H1 (cell line): ENCODE results near the gene CITED4. TPM values are rescaled to one million over a fixed set of nuclear protein-coding genes. Genes with fewer than 3 reads are reported as not detected.

Experiments
- CTCF ChIA-PET: fragments of 300-600 bp; sonication (Branson Sonifier 250); formaldehyde crosslinking; loops from one replicate; lab custom pipeline; 2021; ENCODE audit not compliant: partially characterized antibody; lab: Charles Lee
- POLR2A ChIA-PET: fragments of 300-600 bp; sonication (Branson Sonifier 250); formaldehyde crosslinking; loops from one replicate; lab custom pipeline; 2021; ENCODE audit warnings: inconsistent platforms; ENCODE audit not compliant: partially characterized antibody; lab: Charles Lee
- DNase-seq, 2 experiments: peaks; one replicate each; pipeline versions ENCODE4 v3.0.0 to v3.0.0-alpha.2; 2010 to 2022; ENCODE audit warnings: low spot score in 2 of 2, low read depth in 1 of 2, mixed read lengths in 1 of 2
- FAIRE-seq: peaks from 2 replicates; lab custom pipeline; 2011; peaks lifted over from hg19 to GRCh38; lab: Jason Lieb, UNC
- H2AFZ ChIP-seq: 2 replicates; pipeline ENCODE4 v1.8.1; 2012; ENCODE audit warnings: low read length, inconsistent platforms
- H2AK5ac ChIP-seq: 2 replicates; pipeline ENCODE4 v1.6.1; 2013; ENCODE audit warnings: low read depth, low read length
- H2BK120ac ChIP-seq: replicated peaks from 2 replicates; pipeline ENCODE3; 2013; ENCODE audit warnings: low read depth, low read length, inconsistent platforms
- H2BK12ac ChIP-seq: 2 replicates; pipeline ENCODE4 v1.6.1; 2013; ENCODE audit warnings: low read depth, low read length
- H2BK15ac ChIP-seq: 2 replicates; pipeline ENCODE4 v1.6.1; 2013; ENCODE audit warnings: low read length
- H2BK20ac ChIP-seq: 2 replicates; pipeline ENCODE4 v1.6.1; 2013; ENCODE audit warnings: low read length
- H2BK5ac ChIP-seq: 2 replicates; pipeline ENCODE4 v1.6.1; 2013; ENCODE audit warnings: low read depth, low read length
- H3K14ac ChIP-seq: 2 replicates; pipeline ENCODE4 v1.6.1; 2013; ENCODE audit warnings: inconsistent platforms; ENCODE audit not compliant: insufficient read length
- H3K18ac ChIP-seq: 2 replicates; pipeline ENCODE4 v1.6.1; 2013; ENCODE audit warnings: low read length; ENCODE audit errors: extremely low read depth
- H3K23ac ChIP-seq: 2 replicates; pipeline ENCODE4 v1.6.1; 2013; ENCODE audit warnings: inconsistent platforms; ENCODE audit not compliant: insufficient read length
- H3K23me2 ChIP-seq: 2 replicates; pipeline ENCODE4 v1.6.1; 2013; ENCODE audit warnings: low read depth, low read length
- H3K27ac ChIP-seq: 2 replicates; pipeline ENCODE4 v1.6.1; 2011; ENCODE audit warnings: low read depth, low read length, inconsistent platforms
- H3K27me3 ChIP-seq, 4 experiments: replicated peaks in 1 of 4; 1 replicate in 1 of 4; 2 replicates in 3 of 4; pipeline versions ENCODE4 v1.6.1 to v1.8.1; 2011 to 2013; ENCODE audit warnings: low read length in 3 of 4, mild to moderate bottlenecking in 3 of 4, inconsistent platforms in 2 of 4, mixed read lengths in 2 of 4, moderate library complexity in 1 of 4; ENCODE audit not compliant: control insufficient read depth in 3 of 4, insufficient read depth in 3 of 4; ENCODE audit errors: extremely low read depth in 1 of 4
- H3K36me3 ChIP-seq, 4 experiments: 2 replicates each; pipeline versions ENCODE4 v1.6.1 to v1.8.1; 2011 to 2013; ENCODE audit warnings: mild to moderate bottlenecking in 4 of 4, low read length in 3 of 4, moderate library complexity in 2 of 4, control low read depth in 1 of 4, inconsistent platforms in 1 of 4; ENCODE audit not compliant: insufficient read depth in 4 of 4, control insufficient read depth in 2 of 4
- H3K4ac ChIP-seq: replicated peaks from 2 replicates; pipeline ENCODE3; 2013; ENCODE audit warnings: low read length, low read depth, mixed read lengths, inconsistent platforms; ENCODE audit not compliant: insufficient read length
- H3K4me1 ChIP-seq, 4 experiments: replicated peaks in 1 of 4; 1 replicate in 1 of 4; 2 replicates in 3 of 4; pipeline versions ENCODE4 v1.6.1 to v1.8.1; 2011 to 2013; ENCODE audit warnings: low read length in 3 of 4, inconsistent platforms in 2 of 4, mixed read lengths in 1 of 4; ENCODE audit not compliant: insufficient read depth in 4 of 4, control insufficient read depth in 3 of 4
- H3K4me2 ChIP-seq, 2 experiments: 2 replicates each; pipeline versions ENCODE4 v1.6.1 to v1.8.1; 2011 to 2013; ENCODE audit warnings: low read depth in 2 of 2, low read length in 2 of 2, control low read depth in 1 of 2, inconsistent platforms in 1 of 2, mild to moderate bottlenecking in 1 of 2; ENCODE audit not compliant: insufficient read depth in 1 of 2
- H3K4me3 ChIP-seq, 4 experiments: fragments of 200-600, 300-600 bp in 1 of 4; sonication (generic), shearing (Covaris generic), sonication (Bioruptor Twin) in 1 of 4; 2 replicates each; pipeline versions ENCODE4 v1.5.1 to v1.8.1; 2011 to 2016; ENCODE audit warnings: low read length in 4 of 4, low read depth in 3 of 4, control low read depth in 2 of 4, inconsistent platforms in 2 of 4, mild to moderate bottlenecking in 2 of 4, mixed read lengths in 1 of 4, moderate library complexity in 1 of 4; ENCODE audit not compliant: insufficient read depth in 2 of 4; ENCODE audit errors: extremely low read depth in 1 of 4
- H3K56ac ChIP-seq: replicated peaks from 2 replicates; pipeline ENCODE3; 2013; ENCODE audit warnings: low read depth, mild to moderate bottlenecking, mixed read lengths, low read length, inconsistent platforms; ENCODE audit not compliant: insufficient read length
- H3K79me1 ChIP-seq: 2 replicates; pipeline ENCODE4 v1.6.1; 2013; ENCODE audit warnings: low read depth, low read length, control low read depth
- H3K79me2 ChIP-seq, 2 experiments: 2 replicates each; pipeline versions ENCODE4 v1.6.1 to v1.8.1; 2012 to 2013; ENCODE audit warnings: low read length in 2 of 2, mild to moderate bottlenecking in 2 of 2, inconsistent platforms in 1 of 2; ENCODE audit not compliant: insufficient read depth in 2 of 2, control insufficient read depth in 1 of 2
- H3K9ac ChIP-seq, 4 experiments: replicated peaks in 1 of 4; 1 replicate in 1 of 4; 2 replicates in 3 of 4; pipeline versions ENCODE4 v1.6.1 to v1.8.1; 2011 to 2013; ENCODE audit warnings: low read depth in 3 of 4, low read length in 3 of 4, control low read depth in 2 of 4, mild to moderate bottlenecking in 2 of 4, moderate library complexity in 2 of 4, inconsistent platforms in 1 of 4; ENCODE audit errors: extremely low read depth in 1 of 4
- H3K9me3 ChIP-seq, 2 experiments: 2 replicates each; pipeline versions ENCODE4 v1.6.1 to v1.8.1; 2012 to 2013; ENCODE audit warnings: mild to moderate bottlenecking in 2 of 2, moderate library complexity in 2 of 2, control low read depth in 1 of 2, inconsistent platforms in 1 of 2, low read depth in 1 of 2, low read length in 1 of 2, mixed read lengths in 1 of 2; ENCODE audit not compliant: insufficient read depth in 2 of 2
- H4K20me1 ChIP-seq, 2 experiments: replicated peaks in 1 of 2; 2 replicates each; pipeline versions ENCODE3 to v1.8.1; 2011 to 2013; ENCODE audit warnings: inconsistent platforms in 2 of 2, low read length in 2 of 2, mild to moderate bottlenecking in 1 of 2; ENCODE audit not compliant: insufficient read depth in 2 of 2, control insufficient read depth in 1 of 2
- H4K5ac ChIP-seq: 2 replicates; pipeline ENCODE4 v1.6.1; 2013; ENCODE audit warnings: low read length, low read depth, mixed read lengths, inconsistent platforms; ENCODE audit not compliant: insufficient read length
- H4K8ac ChIP-seq: 2 replicates; pipeline ENCODE4 v1.8.0; 2013; ENCODE audit warnings: mild to moderate bottlenecking, moderate library complexity, low read length, inconsistent platforms; ENCODE audit not compliant: insufficient read depth; ENCODE audit errors: extremely low read depth
- H4K91ac ChIP-seq: replicated peaks from 2 replicates; pipeline ENCODE3; 2013; ENCODE audit warnings: low read length, mixed read lengths, inconsistent platforms; ENCODE audit not compliant: insufficient read length
- ASH2L ChIP-seq: fragments of 200-600, 300-600 bp; sonication (generic); IDR thresholded peaks from one replicate; pipeline ENCODE4 v1.7.1; 2017; ENCODE audit warnings: low read length
- CEBPB ChIP-seq: IDR thresholded peaks from 2 replicates; pipeline ENCODE4 v1.6.1; 2012; ENCODE audit warnings: low read depth, low read length
- EGR1 ChIP-seq: IDR thresholded peaks from 2 replicates; pipeline ENCODE4 v1.6.1; 2011; ENCODE audit warnings: low read depth, low read length, borderline replicate concordance
- EP300 ChIP-seq, 2 experiments: IDR thresholded peaks; 1 replicate in 1 of 2; 2 replicates in 1 of 2; pipeline ENCODE4 v1.6.1; 2011 to 2012; ENCODE audit warnings: low read depth in 2 of 2, low read length in 2 of 2, mild to moderate bottlenecking in 2 of 2, borderline replicate concordance in 1 of 2, inconsistent platforms in 1 of 2, moderate library complexity in 1 of 2
- EZH2 ChIP-seq: fragments of 200-600 bp; sonication (generic); IDR thresholded peaks from 2 replicates; pipeline ENCODE4 v1.7.1; 2012; ENCODE audit warnings: low read depth, mild to moderate bottlenecking, moderate library complexity, low read length, inconsistent platforms; ENCODE audit not compliant: severe bottlenecking
- HDAC2 ChIP-seq, 2 experiments: fragments of 300-600 bp in 1 of 2; sonication (generic) in 1 of 2; IDR thresholded peaks; 2 replicates each; pipeline ENCODE4 v1.6.1; 2011 to 2012; ENCODE audit warnings: low read depth in 2 of 2, low read length in 2 of 2, mild to moderate bottlenecking in 2 of 2, moderate library complexity in 2 of 2, borderline replicate concordance in 1 of 2, inconsistent platforms in 1 of 2
- JUN ChIP-seq: IDR thresholded peaks from 2 replicates; pipeline ENCODE4 v1.6.1; 2011; ENCODE audit warnings: low read depth, mild to moderate bottlenecking, improper control_type of control experiment, low read length
- JUND ChIP-seq: IDR thresholded peaks from 2 replicates; pipeline ENCODE4 v1.6.1; 2011; ENCODE audit warnings: mild to moderate bottlenecking, improper control_type of control experiment, low read length
- KDM4A ChIP-seq: IDR thresholded peaks from one replicate; pipeline ENCODE4 v1.7.1; 2012; ENCODE audit warnings: low read depth, mild to moderate bottlenecking, moderate library complexity, low read length, inconsistent platforms; ENCODE audit not compliant: severe bottlenecking
- WGBS, 2 experiments: shearing (Covaris generic) in 1 of 2; methylation state at CpG; one replicate each; pipeline versions ENCODE4 v1.1.6 to v1.1.7; 2013 to 2015; ENCODE audit warnings: low lambda C conversion rate in 2 of 2, mixed read lengths in 2 of 2, inconsistent platforms in 1 of 2, low coverage in 1 of 2, missing lambda C conversion rate in 1 of 2; ENCODE audit not compliant: insufficient replicate concordance in 2 of 2, insufficient coverage in 1 of 2, insufficient read length in 1 of 2; ENCODE audit errors: extremely low coverage in 1 of 2, missing lambda C conversion rate in 1 of 2; 5-methylcytosine and 5-hydroxymethylcytosine counted together
- polyA plus RNA-seq, 7 experiments: library from polyadenylated mRNA; depleted of rRNA in 3 of 7; stranded (reverse) in 5 of 7; unstranded in 2 of 7; fragments of >200 nt in 5 of 7; fragments of 200-250 nt in 2 of 7; gene quantifications; 1 replicate in 5 of 7; 2 replicates in 1 of 7; 4 replicates in 1 of 7; pipeline versions ENCODE4 v1.2.1 to v1.2.3, GENCODE V29; 2011 to 2013; ENCODE audit warnings: missing spikeins in 2 of 7, mixed read lengths in 2 of 7
- total RNA-seq: library from RNA; stranded (reverse); fragmentation: NEBNext Ultra II Directional; extraction: Animal tissue kit (Norgen Biotek cat#: 25700); gene quantifications from 2 replicates; pipeline ENCODE4 v1.2.1, GENCODE V29; 2021

Gene CITED4
- total and polyA plus RNA-seq, 2 of the 8 experiments (the other 6 are each of a cell fraction or from before 2014, with no cell fraction given), result 5.4 to 16.3 TPM

DNA sequence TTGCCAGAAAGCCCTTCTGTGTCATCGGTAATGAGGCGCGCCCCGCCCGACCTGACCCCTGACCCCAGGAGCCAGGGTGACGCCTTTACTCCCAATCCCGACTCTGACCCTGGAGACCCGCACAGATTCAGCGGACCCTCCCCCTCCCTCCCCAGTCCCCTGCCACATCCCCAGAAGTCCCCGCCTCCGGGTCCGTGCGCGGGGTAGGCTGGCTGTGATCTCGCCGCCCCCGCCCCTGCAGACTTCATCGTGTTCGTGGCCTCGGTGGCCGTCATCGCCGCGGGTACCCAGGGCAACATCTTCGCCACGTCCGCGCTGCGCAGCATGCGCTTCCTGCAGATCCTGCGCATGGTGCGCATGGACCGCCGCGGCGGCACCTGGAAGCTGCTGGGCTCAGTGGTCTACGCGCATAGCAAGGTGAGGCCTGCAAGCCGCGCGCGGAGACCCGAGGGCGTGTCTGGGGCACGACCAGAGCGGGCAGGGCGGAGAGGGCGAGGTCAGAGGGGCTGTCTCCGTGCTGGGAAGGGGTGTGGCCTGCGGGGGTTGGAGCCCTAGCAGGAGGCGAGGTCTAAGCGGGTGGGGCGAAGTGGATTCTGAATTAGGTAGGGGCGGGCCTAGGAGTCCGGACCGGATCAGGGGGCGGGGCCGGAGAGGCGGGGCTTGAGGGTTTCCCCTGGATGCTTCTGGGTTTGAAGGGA lies 43.8 kb downstream of the CITED4 start:
- H4K8ac ChIP-seq, result peak overlapping the region; percentile 80
- POLR2A ChIA-PET, result interaction anchor here (0.6 to 1.3 kb wide), 3 partner anchors 10 to 44 kb away, joined by 3 to 5 read pairs (median 4); partner anchors contain the start of gene CITED4
- H4K20me1 ChIP-seq, result no peaks in the 10 kb centered on the region
- CTCF ChIA-PET, result interaction anchor here (0.7 to 5.7 kb wide), 5 partner anchors 9 to 150 kb away, joined by 3 to 36 read pairs (median 4); no protein-coding TSS in a partner anchor
- WGBS, 2 experiments, result 2% methylated on average over 32 of the region's 59 CpGs; no CpG with 5 or more reads in 1 of the 2 experiments
- H3K23ac ChIP-seq, result no peak overlapping the region
- no peak overlapping the region; the same call in 1 of the 2 replicates for H2BK5ac ChIP-seq
- no peak overlapping the region for H3K27ac ChIP-seq
- H3K18ac ChIP-seq, result peak overlapping the region; percentile 83
- H3K4me3 ChIP-seq, result peak overlapping the region; percentile 58 to 76 (median 64)
- peak overlapping the region; percentile 80 to 92 for H3K4me2 ChIP-seq
- H4K91ac ChIP-seq, result no peak overlapping the region
- DNase-seq (peak; percentile 60 to 97), FAIRE-seq (no peak)
- H3K9me3 ChIP-seq, result no peaks in the 10 kb centered on the region
- no peak overlapping the region for H4K5ac ChIP-seq
- H2BK15ac ChIP-seq, result peak overlapping the region; percentile 40; the same call in 1 of the 2 replicates
- H3K14ac ChIP-seq, result no peak overlapping the region
- no peak overlapping the region for H2BK20ac ChIP-seq
- no peaks in the 10 kb centered on the region for H3K79me2 ChIP-seq
- H3K4me1 ChIP-seq, result peaks cover 0 to 6% (median 4%) of the 10 kb centered on the region in 4 experiments; a peak in 4 of 7 replicates
- H3K27me3 ChIP-seq, result peaks cover 0 to 5% (median 2%) of the 10 kb centered on the region in 4 experiments; a peak in 3 of 7 replicates
- no peak overlapping the region for H3K4ac ChIP-seq
- H2BK12ac ChIP-seq, result peak overlapping the region; percentile 60; the same call in 1 of the 2 replicates
- H3K23me2 ChIP-seq, result peaks cover 7% of the 10 kb centered on the region; the same call in 1 of the 2 replicates
- H3K79me1 ChIP-seq, result no peaks in the 10 kb centered on the region
- H3K56ac ChIP-seq, result no peak overlapping the region
- H2AK5ac ChIP-seq, result no peak overlapping the region
- H3K9ac ChIP-seq, result no peak overlapping the region
- H2AFZ ChIP-seq, result peak overlapping the region; percentile 18; the same call in 1 of the 2 replicates
- no peak overlapping the region for H2BK120ac ChIP-seq
- no peaks in the 10 kb centered on the region for H3K36me3 ChIP-seq
- TF ChIP-seq CEBPB, result no peak
- no peak for TF ChIP-seq EP300 (IDR thresholded peaks at IDR 0.05; ENCODE audit: borderline replicate concordance in 1 of 2, low read depth in 2 of 2, low read length in 2 of 2)
- TF ChIP-seq EZH2, result no peak
- TF ChIP-seq JUND, result no peak
- TF ChIP-seq ASH2L, result peak; percentile 75
- no peak; a peak in 1 of 4 replicates for TF ChIP-seq HDAC2 (IDR thresholded peaks at IDR 0.05; ENCODE audit: borderline replicate concordance in 1 of 2, low read depth in 2 of 2, low read length in 2 of 2)
- TF ChIP-seq JUN, result no peak
- TF ChIP-seq EGR1, result no peak
- TF ChIP-seq KDM4A, result no peak
